HEK293 (cell line): ENCODE results near the gene P2RY11.

Experiments used
- CTCF ChIA-PET: fragments of 350-600 bp; formaldehyde crosslinking; extraction: SDS; loops from one replicate; lab custom pipeline; 2021; ENCODE audit warnings: antibody characterized with exemption; lab: Yijun Ruan, JAX
- POLR2A ChIA-PET: fragments of 300-600 bp; formaldehyde crosslinking; extraction: SDS; loops from one replicate; lab custom pipeline; 2020; ENCODE audit warnings: antibody characterized with exemption, inconsistent platforms; lab: Yijun Ruan, JAX
- H3K27ac ChIP-seq: fragments of 200-500 bp; sonication (Bioruptor generic); 2 replicates; pipeline ENCODE4 v1.5.1; 2014; ENCODE audit warnings: low read depth, low read length, control low read depth, inconsistent platforms; ENCODE audit errors: extremely low read depth
- H3K36me3 ChIP-seq, 2 experiments: fragments of 200-500 bp in 1 of 2; sonication (Bioruptor generic) in 1 of 2; 1 replicate in 1 of 2; 2 replicates in 1 of 2; pipeline ENCODE4 v1.5.1; 2014 to 2017; ENCODE audit warnings: inconsistent platforms in 2 of 2, low read length in 2 of 2; ENCODE audit not compliant: control insufficient read depth in 2 of 2, insufficient read depth in 1 of 2
- H3K4me1 ChIP-seq: fragments of 200-500 bp; sonication (Bioruptor generic); 2 replicates; pipeline ENCODE4 v1.5.1; 2014; ENCODE audit warnings: mild to moderate bottlenecking, low read length, inconsistent platforms; ENCODE audit not compliant: control insufficient read depth, insufficient read depth
- H3K4me3 ChIP-seq: 2 replicates; pipeline ENCODE4 v1.5.1; 2011; ENCODE audit warnings: low read depth, mild to moderate bottlenecking, control low read depth, low read length, moderate library complexity
- H3K9me3 ChIP-seq: fragments of 200-500 bp; sonication (Bioruptor generic); 2 replicates; pipeline ENCODE4 v1.5.1; 2014; ENCODE audit warnings: low read depth, low read length, inconsistent platforms; ENCODE audit not compliant: control insufficient read depth, insufficient read depth
- BCL11A ChIP-seq: fragments of 450-650 bp; formaldehyde crosslinking; IDR thresholded peaks from 2 replicates; pipeline ENCODE4 v1.5.1; 2016; ENCODE audit warnings: low read depth, missing biosample characterization, missing genetic modification characterization
- BCL11B ChIP-seq: fragments of 450-650 bp; formaldehyde crosslinking; IDR thresholded peaks from 2 replicates; pipeline ENCODE4 v1.5.1; 2016; ENCODE audit warnings: low read depth, missing biosample characterization, missing genetic modification characterization
- KLF1 ChIP-seq: fragments of 450-650 bp; formaldehyde crosslinking; IDR thresholded peaks from 2 replicates; pipeline ENCODE4 v1.5.1; 2016; ENCODE audit warnings: missing biosample characterization, missing genetic modification characterization
- KLF16 ChIP-seq: fragments of 450-650 bp; formaldehyde crosslinking; IDR thresholded peaks from 2 replicates; pipeline ENCODE4 v1.5.1; 2017; ENCODE audit warnings: missing biosample characterization, missing genetic modification characterization
- KLF17 ChIP-seq: fragments of 450-650 bp; formaldehyde crosslinking; IDR thresholded peaks from 2 replicates; pipeline ENCODE4 v1.5.1; 2016; ENCODE audit warnings: missing biosample characterization, missing genetic modification characterization
- SP3 ChIP-seq: fragments of 450-650 bp; formaldehyde crosslinking; IDR thresholded peaks from 2 replicates; pipeline ENCODE4 v1.5.1; 2016; ENCODE audit warnings: missing biosample characterization, missing genetic modification characterization
- ZBTB26 ChIP-seq: fragments of 450-650 bp; formaldehyde crosslinking; optimal IDR thresholded peaks from 2 replicates; pipeline ENCODE3; 2016; ENCODE audit warnings: missing biosample characterization, mild to moderate bottlenecking, missing genetic modification characterization
- ZFHX2 ChIP-seq: fragments of 450-650 bp; formaldehyde crosslinking; conservative IDR thresholded peaks from 2 replicates; pipeline ENCODE4 v1.5.1; 2016; ENCODE audit warnings: missing biosample characterization, missing genetic modification characterization
- ZNF121 ChIP-seq: fragments of 450-650 bp; formaldehyde crosslinking; IDR thresholded peaks from 2 replicates; pipeline ENCODE4 v1.5.1; 2016; ENCODE audit warnings: missing biosample characterization, missing genetic modification characterization
- ZNF394 ChIP-seq: fragments of 450-650 bp; formaldehyde crosslinking; IDR thresholded peaks from 2 replicates; pipeline ENCODE4 v1.5.1; 2016; ENCODE audit warnings: missing biosample characterization, missing genetic modification characterization, mild to moderate bottlenecking, moderate library complexity, borderline replicate concordance
- ZNF501 ChIP-seq: fragments of 450-650 bp; formaldehyde crosslinking; IDR thresholded peaks from 2 replicates; pipeline ENCODE4 v1.5.1; 2016; ENCODE audit warnings: missing biosample characterization, missing genetic modification characterization
- ZNF600 ChIP-seq: fragments of 450-650 bp; formaldehyde crosslinking; IDR thresholded peaks from 2 replicates; pipeline ENCODE4 v1.5.1; 2016; ENCODE audit warnings: missing biosample characterization, missing genetic modification characterization
- ZNF76 ChIP-seq: fragments of 450-650 bp; formaldehyde crosslinking; IDR thresholded peaks from 2 replicates; pipeline ENCODE4; 2016; ENCODE audit warnings: low read depth, missing biosample characterization, missing genetic modification characterization, borderline replicate concordance
- ZNF776 ChIP-seq: fragments of 450-650 bp; formaldehyde crosslinking; IDR thresholded peaks from 2 replicates; pipeline ENCODE4 v1.5.0; 2017; ENCODE audit warnings: missing biosample characterization, missing genetic modification characterization, borderline replicate concordance
- ZNF843 ChIP-seq: fragments of 450-650 bp; formaldehyde crosslinking; IDR thresholded peaks from 2 replicates; pipeline ENCODE4 v1.5.1; 2016; ENCODE audit warnings: missing biosample characterization, missing genetic modification characterization
- ZXDB ChIP-seq: fragments of 450-650 bp; formaldehyde crosslinking; IDR thresholded peaks from 2 replicates; pipeline ENCODE4 v1.5.1; 2016; ENCODE audit warnings: missing biosample characterization, missing genetic modification characterization
- TF ChIP-seq, protein P1 (sequence below): fragments of 450-650 bp; formaldehyde crosslinking; IDR thresholded peaks from 2 replicates; pipeline ENCODE4 v1.5.1; 2017; ENCODE audit warnings: missing biosample characterization, missing genetic modification characterization
- TF ChIP-seq, protein P2 (sequence below): fragments of 450-650 bp; formaldehyde crosslinking; IDR thresholded peaks from 2 replicates; pipeline ENCODE4 v1.5.1; 2016; ENCODE audit warnings: missing biosample characterization, missing genetic modification characterization

P2RY11 gene

DNA sequence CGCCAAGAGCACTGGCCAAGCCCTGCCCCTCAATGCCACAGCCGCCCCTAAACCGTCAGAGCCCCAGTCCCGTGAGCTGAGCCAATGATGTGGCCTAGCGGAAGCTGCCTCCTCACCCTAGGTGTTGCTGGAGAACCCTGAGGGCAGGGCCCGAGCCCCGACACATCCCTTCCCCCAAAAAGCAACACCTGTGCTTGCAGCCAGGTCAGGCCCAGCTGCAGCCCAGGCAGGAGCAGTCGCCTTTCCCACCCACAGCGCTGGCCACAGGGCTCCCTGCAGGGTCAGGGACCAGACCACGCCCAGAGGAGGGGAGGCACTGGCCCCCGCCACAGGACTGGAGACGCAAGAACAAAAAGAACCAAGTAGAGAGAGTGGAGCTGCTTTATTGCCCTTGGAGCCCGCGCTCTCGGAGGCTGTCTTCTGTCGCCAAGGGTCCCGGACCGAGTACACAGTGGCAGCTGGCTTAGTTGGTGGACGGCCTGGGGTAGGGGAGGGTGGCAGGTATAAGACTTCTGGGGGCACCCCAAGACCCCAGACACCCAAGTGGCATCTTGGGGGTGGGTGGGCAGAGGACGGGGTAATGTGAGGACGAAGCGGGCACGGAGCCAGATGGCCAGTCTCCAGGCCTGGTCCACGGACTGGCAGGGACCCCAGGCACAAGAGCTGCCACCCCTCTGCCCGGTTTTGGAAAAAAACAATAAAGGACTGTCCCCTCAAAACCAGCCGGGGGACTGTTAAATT lies 3.3 kb downstream of the P2RY11 start (continued):
- TF ChIP-seq, protein P1, sequence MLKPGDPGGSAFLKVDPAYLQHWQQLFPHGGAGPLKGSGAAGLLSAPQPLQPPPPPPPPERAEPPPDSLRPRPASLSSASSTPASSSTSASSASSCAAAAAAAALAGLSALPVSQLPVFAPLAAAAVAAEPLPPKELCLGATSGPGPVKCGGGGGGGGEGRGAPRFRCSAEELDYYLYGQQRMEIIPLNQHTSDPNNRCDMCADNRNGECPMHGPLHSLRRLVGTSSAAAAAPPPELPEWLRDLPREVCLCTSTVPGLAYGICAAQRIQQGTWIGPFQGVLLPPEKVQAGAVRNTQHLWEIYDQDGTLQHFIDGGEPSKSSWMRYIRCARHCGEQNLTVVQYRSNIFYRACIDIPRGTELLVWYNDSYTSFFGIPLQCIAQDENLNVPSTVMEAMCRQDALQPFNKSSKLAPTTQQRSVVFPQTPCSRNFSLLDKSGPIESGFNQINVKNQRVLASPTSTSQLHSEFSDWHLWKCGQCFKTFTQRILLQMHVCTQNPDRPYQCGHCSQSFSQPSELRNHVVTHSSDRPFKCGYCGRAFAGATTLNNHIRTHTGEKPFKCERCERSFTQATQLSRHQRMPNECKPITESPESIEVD, result no peak
- no peak for TF ChIP-seq ZNF776 (tag by site-specific recombination)
- 0 out of 2 replicates have a peak, but pooled peaks have one; percentile 29 for TF ChIP-seq KLF16
- TF ChIP-seq ZNF843 (tag by site-specific recombination), result 0 out of 2 replicates have a peak, but pooled peaks have one; percentile 11
- TF ChIP-seq ZNF501 (tag by site-specific recombination), result peak; percentile 35; the same call in 1 of the 2 replicates
- TF ChIP-seq ZXDB (tag by site-specific recombination), result peak; percentile 36; the same call in 1 of the 2 replicates
- no peak for TF ChIP-seq ZNF121 (tag by site-specific recombination)
- TF ChIP-seq KLF17 (tag by site-specific recombination), result peak; percentile 15; the same call in 1 of the 2 replicates
- TF ChIP-seq ZNF76 (tag by site-specific recombination), result no peak
- peak; percentile 37; the same call in 1 of the 2 replicates for TF ChIP-seq SP3 (tag by site-specific recombination)
- TF ChIP-seq BCL11A (tag by site-specific recombination), result no peak
- TF ChIP-seq BCL11B (tag by site-specific recombination), result no peak; the same call in 1 of the 2 replicates
- TF ChIP-seq, protein P2, sequence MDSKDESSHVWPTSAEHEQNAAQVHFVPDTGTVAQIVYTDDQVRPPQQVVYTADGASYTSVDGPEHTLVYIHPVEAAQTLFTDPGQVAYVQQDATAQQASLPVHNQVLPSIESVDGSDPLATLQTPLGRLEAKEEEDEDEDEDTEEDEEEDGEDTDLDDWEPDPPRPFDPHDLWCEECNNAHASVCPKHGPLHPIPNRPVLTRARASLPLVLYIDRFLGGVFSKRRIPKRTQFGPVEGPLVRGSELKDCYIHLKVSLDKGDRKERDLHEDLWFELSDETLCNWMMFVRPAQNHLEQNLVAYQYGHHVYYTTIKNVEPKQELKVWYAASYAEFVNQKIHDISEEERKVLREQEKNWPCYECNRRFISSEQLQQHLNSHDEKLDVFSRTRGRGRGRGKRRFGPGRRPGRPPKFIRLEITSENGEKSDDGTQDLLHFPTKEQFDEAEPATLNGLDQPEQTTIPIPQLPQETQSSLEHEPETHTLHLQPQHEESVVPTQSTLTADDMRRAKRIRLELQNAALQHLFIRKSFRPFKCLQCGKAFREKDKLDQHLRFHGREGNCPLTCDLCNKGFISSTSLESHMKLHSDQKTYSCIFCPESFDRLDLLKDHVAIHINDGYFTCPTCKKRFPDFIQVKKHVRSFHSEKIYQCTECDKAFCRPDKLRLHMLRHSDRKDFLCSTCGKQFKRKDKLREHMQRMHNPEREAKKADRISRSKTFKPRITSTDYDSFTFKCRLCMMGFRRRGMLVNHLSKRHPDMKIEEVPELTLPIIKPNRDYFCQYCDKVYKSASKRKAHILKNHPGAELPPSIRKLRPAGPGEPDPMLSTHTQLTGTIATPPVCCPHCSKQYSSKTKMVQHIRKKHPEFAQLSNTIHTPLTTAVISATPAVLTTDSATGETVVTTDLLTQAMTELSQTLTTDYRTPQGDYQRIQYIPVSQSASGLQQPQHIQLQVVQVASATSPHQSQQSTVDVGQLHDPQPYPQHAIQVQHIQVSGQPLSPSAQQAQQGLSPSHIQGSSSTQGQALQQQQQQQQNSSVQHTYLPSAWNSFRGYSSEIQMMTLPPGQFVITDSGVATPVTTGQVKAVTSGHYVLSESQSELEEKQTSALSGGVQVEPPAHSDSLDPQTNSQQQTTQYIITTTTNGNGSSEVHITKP (tag by site-specific recombination), result peak; percentile 42; the same call in 1 of the 2 replicates
- no peak for TF ChIP-seq ZNF394 (tag by site-specific recombination)
- 0 out of 2 replicates have a peak, but pooled peaks have one; percentile 13 for TF ChIP-seq KLF1 (tag by site-specific recombination)

DNA sequence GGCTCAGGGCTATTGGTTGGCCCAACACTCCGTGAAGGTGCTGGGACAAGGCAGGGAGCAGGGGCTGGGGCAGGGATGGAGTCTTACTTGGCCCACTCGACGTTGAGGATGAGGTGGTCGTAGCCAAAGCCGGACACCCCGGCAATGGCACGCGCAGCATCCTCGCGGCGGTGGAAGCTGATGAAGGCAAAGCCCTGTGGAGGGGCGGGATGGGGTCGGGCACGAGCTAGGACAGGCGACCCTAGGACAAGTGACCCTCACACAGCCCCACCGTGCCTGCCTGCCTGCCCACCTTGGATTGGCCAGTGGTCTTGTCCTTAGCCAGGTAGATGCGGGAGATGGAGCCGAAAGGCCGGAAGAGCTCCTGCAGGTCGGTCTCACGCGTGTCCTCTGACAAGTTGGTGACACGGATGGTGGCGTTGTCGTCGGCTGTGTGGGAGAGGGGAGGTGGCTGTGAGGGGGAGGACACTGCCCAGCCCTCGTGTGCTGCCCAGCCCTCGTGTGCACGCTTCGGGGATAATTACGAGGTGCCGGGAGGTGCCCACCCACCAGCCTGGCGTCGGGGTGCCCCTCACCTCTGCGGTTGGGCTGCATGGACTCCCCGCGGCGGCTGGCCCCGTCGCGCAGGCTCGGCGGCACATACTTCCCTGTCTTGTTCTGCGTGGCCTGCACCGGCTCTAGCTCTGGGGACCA lies 4.0 kb downstream of the P2RY11 start:
- Histone ChIP-seq H3K9me3 (no peaks in the 10 kb centered on the region), H3K4me1 (no peaks in the 10 kb centered on the region), H3K27ac (no peak overlapping the region), H3K4me3 (no peak overlapping the region), H3K36me3 (peaks cover 11 to 76% of the 10 kb centered on the region in 2 experiments)
- POLR2A ChIA-PET, result interaction anchor here (0.6 to 3.2 kb wide), 5 partner anchors 9 to 265 kb away, joined by 3 to 25 read pairs (median 4); partner anchors contain the start of genes PPAN and TYK2
- peak; percentile 50; the same call in 1 of the 2 replicates for TF ChIP-seq ZNF600 (tag by site-specific recombination)
- no peak for TF ChIP-seq ZBTB26 (tag by site-specific recombination)
- peak; percentile 79 for TF ChIP-seq BCL11B (tag by site-specific recombination)
- peak; percentile 38; the same call in 1 of the 2 replicates for TF ChIP-seq ZFHX2 (tag by site-specific recombination)
- CTCF ChIA-PET, result interaction anchor here (0.5 to 1.6 kb wide), 7 partner anchors 17 to 491 kb away, joined by 3 to 4 read pairs (median 3); no protein-coding TSS in a partner anchor
